GM18907 (cell line): ENCODE measurements around the gene CRIP3.
"Not testable (repeated sequence)": the region's sequence is repeated elsewhere in the genome, so short reads cannot be mapped to it uniquely, and the experiment has no call there.

Source experiments
- ATAC-seq: cut with Tn5 transposase; IDR thresholded peaks from one replicate; pipeline ENCODE4 v1.9.1; 2021; ENCODE audit warnings: mild to moderate bottlenecking, moderate library complexity; ENCODE audit not compliant: unreplicated experiment

Gene CRIP3, protein sequence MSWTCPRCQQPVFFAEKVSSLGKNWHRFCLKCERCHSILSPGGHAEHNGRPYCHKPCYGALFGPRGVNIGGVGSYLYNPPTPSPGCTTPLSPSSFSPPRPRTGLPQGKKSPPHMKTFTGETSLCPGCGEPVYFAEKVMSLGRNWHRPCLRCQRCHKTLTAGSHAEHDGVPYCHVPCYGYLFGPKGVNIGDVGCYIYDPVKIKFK

DNA sequence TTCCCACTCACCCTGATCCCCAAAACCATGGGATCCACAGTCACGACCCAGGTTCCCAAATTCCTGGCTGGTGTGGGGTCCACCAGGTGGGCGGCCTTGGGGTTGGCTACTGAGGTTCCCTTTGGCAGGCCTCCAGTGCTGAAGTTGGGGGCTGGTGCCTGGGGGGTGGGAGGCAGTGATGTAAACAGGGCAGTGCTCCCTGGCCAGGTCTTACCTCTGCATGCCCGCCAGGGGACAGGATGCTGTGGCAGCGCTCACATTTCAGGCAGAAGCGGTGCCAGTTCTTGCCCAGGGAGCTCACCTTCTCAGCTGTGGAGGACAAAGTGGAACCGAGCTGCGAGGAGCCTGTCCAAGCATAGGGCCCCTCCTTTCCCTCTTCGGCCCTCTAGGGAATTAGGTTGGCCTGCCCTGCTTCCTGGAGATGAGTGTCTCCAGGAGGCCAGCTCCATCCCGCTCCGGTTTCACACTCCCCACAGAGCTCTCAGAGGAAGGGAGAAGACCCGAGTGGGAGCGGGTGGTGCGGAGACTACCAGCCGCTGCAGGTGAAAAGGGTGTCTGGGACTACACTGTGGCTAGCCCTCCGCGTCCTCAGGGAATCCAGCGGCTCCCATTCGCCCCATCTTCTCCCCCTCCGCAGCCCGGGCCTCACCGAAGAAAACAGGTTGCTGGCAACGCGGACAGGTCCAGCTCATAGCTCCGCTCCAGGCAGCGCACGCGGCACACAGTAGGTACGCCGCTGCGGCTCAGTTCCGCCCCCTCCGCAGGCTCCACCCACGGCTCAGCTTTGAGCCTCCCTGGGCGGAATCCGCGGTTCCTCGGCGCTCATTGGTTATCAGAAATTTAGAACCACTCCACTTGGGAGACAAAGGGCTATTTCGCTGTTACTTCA is at the start of gene CRIP3:
TSS of gene CRIP3 (minus strand) at position 726 of the 889 bp plus-strand sequence. CDS start at position 692, 34 bp downstream.
- peak; percentile 56 for ATAC-seq

DNA sequence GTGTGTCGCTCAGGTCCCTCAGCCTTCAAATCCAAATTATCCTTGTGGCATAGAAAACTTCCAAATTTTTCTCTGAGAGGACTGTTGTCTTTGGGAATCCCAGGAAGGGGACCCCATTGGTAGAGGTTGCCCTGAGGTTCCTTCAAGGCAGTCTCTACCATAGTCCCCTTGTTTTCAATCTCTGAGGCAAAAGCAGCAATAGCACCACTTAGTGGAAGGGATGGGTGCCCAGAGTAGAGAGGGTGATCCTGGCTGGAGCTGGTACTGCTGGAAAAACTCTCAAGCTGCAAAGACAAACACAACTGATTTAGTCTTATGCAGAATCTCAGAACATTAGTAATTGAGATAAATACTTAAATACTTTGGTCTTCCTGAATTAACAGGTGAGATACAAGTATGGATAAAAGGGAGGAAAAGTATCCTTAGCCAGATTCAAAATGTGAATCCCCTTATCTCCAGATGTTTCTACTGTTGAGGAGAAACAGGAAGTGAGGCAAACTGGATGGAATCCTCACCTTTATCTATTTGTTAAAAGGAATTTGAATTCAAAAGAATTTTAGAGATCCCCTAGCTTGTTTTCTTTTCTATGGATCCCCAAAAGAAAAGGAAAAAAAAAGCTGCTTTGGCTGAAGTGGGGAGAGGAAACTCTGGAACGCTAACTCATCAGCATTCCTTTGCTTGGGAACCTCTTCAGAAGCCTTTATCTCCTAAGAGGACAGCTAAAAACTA is 47.4 kb upstream of the CRIP3 start:
- ATAC-seq: no peak

DNA sequence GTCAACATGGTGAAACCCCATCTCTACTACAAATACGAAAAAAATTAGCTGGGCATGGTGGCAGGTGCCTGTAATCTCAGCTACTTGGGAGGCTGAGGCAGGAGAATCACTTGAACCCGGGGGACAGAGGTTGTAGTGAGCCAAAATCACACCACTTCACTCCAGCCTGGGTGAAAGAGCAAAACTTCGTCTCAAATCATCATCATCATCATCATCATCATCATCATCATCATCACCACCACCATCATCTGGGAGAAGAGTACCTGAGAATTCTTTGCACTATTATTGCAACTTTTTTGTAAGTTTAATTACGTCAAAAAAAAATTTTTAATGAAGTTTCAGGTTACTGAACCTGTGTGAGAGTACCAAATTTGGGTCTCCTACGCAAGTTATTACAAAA is 43.3 kb upstream of the CRIP3 start:
- ATAC-seq: not testable (repeated sequence)

DNA sequence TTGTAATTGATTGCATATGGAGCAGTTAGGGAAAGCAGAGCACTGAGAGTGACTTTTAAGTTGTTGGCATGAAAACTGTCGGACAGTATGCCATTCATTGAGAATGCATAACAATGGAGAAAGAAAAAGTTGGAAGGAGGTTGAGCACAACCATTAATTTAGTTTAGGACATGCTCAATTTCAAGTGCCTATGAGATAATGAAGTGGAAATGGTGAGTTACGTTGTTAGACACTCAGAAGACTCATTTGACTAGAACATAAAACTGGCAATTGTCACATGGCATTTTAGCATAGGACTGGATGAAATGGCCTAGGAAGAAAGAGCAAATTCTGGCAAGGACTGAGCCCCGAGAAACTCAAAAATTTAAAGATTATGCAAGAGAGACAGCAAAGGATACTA is 38.8 kb upstream of the CRIP3 start:
- ATAC-seq: no peak

DNA sequence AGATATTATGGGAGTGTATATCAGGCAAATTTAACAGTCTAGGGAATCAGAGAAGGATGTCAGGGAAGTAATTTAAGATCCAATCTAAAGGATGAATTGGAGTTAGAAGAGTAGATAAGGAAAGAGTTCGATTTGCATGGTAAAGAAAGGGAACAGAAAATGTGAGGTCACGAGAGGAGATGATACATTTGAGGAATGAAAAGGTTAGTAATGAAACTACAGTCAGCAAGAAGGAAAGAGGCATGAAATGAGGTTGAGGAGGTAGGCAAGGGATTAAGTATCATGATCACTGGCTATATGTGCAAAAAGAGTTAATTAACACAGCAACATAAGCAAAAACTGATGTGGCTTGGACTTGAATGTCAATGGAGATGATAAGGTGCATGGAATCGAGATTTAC is 38.4 kb upstream of the CRIP3 start:
- no peak for ATAC-seq

DNA sequence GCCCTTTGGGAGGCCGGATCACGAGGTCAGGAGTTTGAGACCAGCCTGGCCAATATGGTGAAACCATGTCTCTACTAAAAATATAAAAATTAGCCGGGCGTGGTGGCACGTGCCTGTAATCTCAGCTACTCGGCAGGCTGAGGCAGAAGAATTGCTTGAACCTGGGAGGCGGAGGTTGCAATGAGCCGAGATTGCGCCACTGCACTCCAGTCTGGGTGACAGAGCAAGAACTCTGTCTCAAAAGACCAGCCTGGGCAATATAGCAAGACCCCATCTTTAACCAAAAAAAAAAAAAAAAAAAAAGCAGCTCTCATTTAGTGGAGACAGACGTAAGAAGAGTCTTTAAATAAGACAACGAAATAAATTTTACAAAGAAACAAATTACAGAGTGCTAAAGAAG is 37.6 kb upstream of the CRIP3 start:
- not testable (repeated sequence) for ATAC-seq

DNA sequence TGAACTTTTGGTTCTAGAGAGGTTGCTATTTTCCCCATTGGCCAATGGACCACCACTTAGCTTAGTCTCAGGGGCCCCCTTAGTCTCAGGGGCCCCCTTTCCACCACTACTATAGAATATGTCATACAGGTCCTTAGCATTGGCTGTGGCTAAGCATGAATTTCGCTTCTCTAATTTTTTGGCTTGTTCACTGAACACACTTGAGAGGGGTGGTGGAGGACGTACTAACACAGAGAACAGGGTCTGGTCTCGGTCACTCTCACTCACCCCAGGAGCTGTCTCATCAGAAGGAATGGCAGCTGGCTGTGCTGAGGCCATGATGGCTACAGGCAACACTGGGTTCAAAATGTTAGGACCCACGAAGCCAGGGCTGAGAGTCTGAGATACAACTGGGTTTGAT is 30.5 kb upstream of the CRIP3 start:
- peak; percentile 74 for ATAC-seq

DNA sequence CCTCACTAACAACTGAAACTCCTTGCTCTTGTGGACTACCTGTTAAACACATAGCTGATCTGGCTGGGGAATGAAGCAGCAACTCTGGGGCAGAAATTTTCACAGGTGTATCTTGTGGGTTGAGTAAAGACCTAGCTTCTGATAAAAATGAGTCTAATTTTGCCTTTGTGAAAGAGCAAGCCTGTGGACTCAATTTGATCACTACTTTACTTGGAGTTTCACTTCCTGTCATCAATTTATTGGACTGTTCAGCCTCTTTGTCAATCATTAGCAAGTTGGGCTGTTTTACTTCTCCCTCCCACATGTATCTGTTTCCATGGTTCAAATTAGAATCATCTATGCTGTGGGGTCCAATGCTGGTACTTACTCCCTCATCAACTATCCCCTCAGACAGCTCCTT is 29.6 kb upstream of the CRIP3 start:
- ATAC-seq: peak; percentile 42

DNA sequence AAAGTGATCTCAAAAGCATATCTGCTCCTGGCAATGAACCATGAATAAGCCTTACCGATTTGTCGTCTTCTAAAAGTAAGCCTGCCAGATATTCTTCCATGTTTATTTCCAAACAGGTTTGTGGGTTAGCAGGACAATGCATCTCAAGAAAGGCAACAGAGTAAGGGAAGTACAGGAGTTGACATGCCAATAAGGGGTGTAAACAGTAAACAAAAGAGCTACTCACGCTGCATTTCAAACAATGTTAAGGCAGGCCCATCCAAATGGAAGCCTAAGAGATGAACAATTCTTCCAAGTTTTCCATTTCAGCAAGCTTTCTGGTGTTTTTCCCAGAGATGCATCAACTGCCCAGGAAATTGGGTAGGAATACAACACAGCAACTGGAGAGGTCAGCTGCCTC is 27.8 kb upstream of the CRIP3 start:
- ATAC-seq: no peak

DNA sequence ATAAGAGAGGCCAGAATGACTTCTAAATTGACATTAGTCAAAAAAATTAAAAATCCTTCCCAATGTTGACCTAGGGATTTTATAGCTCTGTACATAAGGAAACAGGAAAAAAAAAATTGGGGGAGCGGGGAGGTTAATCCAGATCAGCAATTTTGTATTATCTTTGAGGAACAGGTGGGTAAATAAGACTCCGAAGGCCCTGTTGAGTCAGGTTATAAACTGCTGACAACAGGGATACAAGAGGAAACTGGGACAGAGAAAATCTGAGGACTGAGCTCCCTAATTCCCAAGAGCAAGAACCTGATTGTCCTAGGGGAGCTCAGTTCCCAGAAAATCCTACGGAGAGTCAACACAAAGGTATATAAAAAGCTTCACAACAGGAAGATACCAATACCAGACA is 26.8 kb upstream of the CRIP3 start:
- ATAC-seq: no peak

DNA sequence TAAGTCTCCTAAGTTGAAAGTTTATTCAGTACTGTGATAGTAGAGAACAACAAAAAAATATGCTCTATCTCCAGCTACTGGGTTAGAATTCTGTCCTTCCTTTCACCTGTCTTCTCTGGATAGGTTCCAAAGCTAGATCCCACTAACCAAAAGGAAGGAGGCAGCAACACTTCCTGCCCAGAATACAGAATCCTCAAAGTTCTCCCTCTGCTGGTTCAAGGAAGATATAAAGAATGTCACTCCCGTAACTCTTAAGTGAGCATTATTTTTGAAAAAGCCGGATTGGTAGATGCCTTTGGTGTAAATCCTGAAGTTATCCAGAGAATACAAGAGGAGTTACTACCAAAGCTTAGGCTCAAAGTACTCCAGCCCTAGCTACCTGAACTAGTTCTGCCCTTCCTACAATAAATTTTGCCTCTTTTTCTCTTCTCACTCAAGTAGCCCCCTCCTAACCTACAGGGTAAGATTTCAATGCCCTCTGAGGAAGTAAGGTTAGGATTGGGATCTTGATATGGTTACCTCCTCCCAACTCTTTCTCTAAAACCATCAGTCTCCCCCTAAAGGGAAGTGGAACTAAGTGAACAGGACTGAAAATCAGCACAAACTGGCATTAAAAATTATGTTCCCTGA is 26.0 kb upstream of the CRIP3 start:
- ATAC-seq: no peak

DNA sequence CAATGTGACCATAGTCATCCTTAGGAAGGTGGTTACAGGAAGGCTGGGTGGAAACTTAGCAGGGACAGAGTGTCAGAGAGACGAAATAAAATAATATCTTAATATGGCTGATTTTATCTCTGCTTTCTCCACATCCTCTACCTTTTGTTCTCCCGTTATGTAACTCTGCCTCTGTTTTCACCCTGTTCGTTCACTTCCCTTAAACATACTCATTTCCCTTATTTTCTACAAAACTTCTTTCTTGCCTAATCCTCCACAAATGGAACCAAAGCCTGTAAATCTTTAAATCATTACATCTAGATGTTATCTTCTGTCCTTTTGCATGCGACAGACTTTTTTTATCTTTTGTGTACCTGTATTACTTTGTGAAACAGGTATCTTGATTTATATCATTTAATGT is 23.3 kb upstream of the CRIP3 start:
- ATAC-seq: no peak

DNA sequence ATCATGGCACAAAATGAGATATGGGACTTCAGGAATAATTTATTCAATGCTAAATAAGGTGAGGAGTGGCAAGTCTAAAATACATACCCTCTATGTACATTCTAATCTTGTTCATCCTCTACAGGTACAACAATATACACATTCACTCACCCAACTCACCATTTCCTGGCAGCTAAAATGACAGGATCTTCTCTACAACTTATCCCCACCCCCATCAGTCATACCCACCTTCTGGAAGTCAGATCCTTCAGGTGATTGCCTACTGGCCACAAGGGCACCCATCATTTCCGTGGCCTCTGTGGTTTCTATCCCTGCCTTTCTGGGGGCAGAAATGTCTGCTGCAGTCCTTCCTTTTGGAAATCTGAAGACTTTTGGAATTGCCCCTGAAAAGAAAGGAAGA is 22.8 kb upstream of the CRIP3 start:
- ATAC-seq: no peak

DNA sequence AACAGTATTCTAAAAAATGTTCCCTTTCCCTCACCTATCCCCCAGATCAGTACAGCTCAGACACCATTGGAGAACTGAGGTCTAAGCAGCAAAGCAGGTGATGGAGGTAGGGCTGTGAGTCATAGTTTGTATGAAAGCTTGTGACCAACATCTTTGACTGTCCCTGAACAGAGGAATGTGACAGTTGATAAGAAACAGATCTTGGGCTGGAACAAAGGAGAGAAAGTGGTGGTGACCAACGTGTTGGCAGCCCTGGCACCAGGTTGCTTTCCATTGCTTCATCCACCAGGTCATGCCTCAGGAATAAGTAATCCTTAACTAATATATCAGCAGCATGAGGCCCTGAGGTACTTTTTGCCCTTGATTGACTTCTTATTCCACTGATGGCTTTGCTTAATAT is 19.9 kb upstream of the CRIP3 start:
- no peak for ATAC-seq

DNA sequence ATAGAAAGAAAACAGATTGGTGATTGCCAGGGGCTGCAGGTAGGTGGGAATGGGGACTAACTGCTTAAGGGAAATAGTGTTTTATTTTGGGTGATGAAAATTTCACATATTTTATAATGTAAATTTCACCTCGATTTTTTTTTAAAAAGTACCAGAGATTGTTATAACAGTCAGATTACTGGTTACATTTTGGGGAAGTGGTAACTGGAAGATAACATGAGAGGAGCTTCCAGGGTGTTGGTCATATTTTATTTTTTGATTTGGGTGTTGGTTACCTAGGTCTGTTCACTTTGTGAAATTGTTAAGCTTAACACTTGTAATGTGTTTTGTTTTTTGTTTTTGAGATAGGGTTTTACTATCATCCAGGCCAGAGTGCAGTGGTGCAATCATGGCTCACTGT is 17.2 kb upstream of the CRIP3 start:
- ATAC-seq: no peak

DNA sequence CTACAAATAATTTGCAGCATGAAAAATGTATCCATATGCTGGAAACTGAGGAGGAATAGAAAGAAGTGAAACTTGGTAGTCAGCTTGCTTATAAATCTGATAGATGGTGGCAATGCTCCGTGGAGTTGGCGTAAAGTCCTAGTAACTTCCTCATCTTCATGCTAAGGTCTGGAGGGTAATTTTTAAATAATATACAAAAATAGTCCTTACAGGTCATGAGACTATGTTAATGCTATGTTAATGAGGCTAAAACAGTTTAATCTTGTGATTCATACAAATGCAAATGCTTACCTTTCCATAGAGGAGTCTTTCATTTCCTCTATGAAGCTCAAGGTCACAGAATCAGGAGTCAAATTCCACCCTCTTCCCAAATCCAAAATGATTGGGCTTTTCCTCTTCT is 9.4 kb upstream of the CRIP3 start:
- no peak for ATAC-seq

DNA sequence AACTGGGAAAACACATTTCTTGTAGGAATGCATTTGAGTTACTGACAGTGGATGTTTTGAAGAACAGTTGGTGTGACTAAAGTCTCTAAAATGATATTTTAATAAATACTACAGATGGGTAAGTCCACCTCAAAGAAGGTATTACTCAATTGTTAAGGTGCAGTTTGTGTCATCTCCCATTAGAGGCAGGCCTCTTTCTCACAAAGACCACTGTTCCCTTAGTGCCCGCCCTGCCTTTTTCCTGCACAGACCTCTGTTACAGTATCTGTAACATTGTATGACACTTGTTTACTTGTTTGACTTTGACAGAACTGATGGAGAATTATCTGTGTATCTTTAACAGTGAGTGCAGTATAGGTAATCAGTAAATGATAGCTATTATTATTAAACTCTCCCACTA is 5.2 kb upstream of the CRIP3 start:
- no peak for ATAC-seq

DNA sequence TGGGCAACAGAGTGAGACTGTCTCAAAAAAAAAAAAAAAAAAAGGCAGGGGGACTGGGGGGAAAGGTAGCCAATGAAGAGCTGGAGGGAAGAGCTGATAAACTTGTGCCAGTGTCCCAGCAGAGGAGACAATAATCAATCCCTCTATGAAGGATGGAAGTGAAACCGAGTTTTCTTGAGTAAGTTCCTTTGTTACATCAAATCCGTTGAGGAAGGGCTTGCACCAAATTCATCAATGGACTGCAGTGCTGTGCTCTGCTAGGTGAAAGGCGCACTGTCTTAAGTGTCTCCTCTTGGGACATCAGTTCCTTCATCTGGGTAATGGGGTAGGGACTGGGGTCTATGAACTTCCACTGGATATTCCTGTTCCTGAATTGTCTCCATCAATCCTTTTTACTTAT is 3.0 kb upstream of the CRIP3 start:
- no peak for ATAC-seq

DNA sequence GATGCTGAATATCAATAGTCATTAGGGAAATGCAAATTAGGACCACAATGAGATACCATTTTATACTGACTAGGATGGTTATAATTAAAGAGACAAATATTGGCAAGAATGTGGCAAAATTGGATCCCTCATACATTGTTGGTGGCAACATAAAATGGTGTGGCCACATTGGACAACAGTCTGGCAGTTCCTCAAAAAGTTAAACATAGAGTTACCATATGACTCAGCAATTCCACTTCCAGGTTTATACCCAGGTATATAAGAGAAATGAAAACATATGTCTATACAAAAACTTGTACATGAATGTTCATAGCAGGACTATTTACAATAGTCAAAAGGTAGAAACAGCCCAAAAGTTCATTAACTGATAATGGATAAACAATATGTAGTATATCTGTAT is 2.0 kb upstream of the CRIP3 start:
- ATAC-seq: no peak

DNA sequence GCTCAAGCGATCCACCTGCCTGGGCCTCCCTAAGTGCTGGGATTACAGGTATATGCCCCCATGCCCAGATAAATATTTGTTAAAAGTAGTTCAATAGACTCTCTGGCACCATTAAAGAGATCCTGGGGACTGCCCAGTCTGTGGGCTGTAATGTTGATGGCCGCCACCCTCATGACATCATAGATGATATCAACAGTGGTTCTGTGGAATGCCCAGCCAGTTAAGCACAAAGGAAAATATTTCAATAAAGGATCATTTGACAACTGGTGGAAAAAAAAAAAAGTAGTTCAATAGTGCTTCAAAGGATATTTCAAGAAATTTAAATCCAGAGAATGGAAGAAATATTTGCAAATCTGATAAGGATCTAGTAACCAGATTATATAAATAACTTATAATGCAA is 1.5 kb upstream of the CRIP3 start:
- no peak for ATAC-seq

DNA sequence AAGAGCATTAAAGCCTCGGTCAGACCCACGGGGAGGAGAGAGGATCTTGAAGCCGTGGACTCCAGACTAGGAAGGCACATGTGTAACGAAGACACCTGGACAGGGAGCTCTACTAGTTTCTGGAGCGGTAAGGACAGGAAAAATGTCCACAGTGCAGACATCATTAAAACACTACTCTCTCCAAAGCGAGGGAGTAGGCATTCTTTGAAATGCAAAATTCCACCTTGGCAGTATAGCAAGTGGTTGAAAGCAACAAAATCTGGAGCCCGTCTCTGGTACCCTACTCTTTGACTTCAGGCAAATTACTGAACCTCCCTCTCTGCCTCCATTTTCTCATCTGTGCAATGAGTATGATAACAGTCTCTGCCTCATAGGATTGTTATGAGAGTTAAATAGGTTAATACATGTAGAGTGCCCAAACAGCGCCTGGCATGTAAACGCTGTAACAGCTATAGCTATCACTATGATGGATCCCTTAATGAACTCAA is 408 bp upstream of the CRIP3 start:
- no peak for ATAC-seq
